ENCODE data around the gene ISCA2.
A peak's percentile ranks its signal among the peaks of the same experiment; 100 is the strongest.
"Not testable (repeated sequence)": the region's sequence is repeated elsewhere in the genome, so short reads cannot be mapped to it uniquely, and the experiment has no call there.

ISCA2 gene, protein sequence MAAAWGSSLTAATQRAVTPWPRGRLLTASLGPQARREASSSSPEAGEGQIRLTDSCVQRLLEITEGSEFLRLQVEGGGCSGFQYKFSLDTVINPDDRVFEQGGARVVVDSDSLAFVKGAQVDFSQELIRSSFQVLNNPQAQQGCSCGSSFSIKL

DNA sequence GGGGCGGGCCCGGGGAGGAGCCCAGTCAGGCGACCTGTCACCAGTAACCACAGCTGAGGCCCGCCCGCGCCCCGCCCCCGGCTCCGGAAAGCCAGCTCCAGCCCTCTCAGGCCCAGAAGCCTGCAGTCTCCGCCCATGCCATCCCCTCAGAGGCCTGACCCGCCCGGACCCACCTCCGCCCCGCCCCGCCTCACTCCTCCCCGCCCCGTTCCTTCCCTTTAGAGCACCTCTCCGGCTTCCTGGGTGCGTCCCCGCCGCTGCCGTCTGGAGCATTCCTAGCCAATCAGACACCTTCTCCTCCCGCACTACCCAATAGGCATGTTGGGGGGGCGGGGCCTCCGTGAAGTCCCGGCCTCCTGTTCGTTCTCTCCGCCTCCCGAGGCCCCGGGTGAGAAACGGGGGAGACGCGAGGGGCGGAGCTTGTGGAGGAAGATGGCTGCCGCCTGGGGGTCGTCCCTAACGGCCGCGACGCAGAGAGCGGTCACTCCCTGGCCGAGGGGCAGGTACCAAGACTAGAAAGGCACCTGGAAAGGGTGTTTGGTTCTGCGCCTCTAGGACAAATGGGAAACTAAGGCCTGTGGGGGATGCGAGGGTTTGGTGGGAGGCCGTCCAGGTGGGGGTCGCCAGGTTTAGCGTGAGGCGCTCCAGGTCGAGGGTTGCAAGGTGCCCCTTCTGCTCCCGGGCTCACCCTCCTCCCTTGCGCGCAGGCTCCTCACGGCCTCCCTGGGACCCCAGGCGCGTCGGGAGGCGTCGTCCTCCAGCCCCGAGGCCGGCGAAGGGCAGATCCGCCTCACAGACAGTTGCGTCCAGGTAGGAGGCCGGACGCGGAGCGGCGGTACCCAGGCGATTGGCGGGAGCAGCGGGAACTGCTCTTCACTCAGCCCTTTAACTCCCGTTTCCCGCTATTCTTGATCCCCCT is at the start of gene ISCA2:
ISCA2 (plus strand) TSS at position 423 of the 919 bp plus-strand sequence; CDS start at position 433, 10 bp downstream.
- DNase-seq: peak; percentile 99 to 100 (median 100)

GRCh38 chr14:74444866-74445265 is 48.7 kb upstream of the ISCA2 start:
- no peak for DNase-seq

DNA sequence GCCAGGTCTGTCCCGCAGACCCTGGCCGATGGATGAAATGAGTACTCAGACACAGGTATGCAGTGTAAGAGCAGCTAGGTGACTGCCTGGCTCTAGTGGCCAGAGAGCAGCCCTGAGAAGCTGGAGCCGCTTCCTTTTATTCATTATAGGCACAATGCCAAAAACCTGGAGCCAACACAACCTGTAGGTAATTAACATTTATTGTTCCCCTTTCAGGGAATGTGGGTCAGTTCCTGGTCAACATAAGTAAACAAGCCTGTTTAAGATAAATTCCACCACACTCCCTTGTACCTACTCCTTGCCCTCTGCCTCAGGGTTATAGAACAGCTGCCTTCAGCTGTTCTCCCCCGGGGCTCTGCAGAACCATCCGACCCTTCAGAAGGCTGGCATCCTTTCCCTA is 39.2 kb upstream of the ISCA2 start:
- DNase-seq: not testable (repeated sequence)

DNA sequence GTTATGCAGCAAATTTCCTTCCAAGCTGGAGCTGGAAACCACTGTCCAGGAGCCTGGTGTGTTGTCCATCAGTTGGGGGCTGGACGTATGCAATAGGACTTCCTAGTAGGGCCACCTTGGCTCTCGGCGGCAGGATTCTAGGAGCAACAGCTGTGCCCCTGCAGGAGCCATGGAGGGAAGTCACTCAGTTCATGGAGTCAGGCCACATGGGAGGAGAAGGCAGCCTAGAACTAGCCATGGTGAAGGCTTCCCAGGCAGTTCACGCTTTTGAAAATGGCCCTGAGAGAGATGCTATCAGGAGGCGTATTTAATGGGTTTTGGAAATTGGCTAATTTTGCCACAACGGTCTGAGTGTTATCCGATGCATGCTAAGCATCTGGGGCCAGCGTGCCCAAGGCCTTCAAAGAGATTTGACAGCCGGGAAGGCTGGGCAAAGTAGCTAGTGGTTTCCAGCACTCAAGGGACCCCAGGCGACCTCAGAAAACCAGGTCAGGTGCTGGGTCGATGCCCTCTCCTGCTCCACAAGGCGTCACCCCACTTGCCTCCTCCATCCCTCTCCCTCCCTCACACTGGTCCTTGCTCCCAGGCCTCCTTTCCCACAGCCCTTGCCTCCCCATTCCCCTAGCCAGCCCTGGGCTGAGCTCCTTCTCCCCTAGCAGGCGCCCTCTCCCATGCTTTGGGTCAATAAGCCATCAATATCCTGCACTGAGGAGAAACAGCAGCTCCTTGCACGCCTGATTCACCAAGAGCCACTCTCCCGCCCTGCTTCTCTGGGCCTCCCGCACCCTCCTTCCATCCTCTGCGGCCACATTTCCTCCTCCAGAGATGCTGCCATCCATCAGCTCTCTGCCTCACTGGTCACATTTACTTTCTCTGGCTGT is 36.6 kb upstream of the ISCA2 start:
- DNase-seq: no peak

DNA sequence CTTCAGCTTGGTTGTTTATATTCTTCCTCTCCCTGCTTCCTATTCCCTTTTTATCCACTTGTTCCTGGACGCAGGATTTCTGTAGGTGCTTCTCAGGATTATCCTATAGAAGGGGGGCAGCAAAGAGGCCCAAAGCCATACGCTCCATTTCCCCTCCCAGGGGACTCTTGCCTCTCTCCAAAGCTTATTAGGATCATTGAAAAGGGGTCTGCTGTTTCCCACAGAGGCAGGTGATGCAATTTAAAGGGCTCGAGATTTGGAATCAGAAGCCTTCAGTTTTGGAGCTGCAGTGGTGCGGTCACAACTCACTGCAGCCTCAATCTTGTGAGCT is 36.0 kb upstream of the ISCA2 start:
- no peak for DNase-seq

DNA sequence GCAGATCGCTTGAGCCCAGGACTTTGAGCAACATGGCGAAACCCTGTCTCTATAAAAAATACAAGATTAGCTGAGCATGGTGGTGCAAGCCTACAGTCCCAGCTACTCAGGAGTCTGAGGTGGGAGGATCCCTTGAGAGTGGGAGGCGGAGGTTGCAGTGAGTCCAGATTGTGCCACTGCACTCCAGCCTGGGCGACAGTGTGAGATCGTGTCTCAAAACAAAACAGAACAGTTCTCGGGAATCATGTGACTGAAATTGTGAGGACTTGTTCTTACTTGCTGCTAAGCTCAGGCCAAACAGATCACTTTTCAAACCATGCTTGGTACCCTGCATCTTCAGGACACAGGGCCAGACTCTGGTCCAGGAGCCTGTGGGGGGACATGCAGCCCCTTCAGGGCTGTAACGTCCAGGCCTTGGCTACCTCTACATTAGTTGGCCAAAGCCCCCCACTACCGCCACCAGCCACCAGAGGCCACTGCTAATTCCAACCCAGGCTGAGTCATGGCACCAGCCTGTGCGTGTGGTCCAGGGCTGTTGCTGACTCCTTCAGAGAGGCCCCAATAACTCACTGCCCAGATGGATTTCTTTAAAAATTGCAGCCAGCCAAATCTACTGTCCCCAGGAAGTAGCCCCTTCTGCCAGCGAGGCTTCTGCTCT is 34.1 kb upstream of the ISCA2 start:
- DNase-seq: peak in 2 of 4 experiments; percentile 9 to 11

DNA sequence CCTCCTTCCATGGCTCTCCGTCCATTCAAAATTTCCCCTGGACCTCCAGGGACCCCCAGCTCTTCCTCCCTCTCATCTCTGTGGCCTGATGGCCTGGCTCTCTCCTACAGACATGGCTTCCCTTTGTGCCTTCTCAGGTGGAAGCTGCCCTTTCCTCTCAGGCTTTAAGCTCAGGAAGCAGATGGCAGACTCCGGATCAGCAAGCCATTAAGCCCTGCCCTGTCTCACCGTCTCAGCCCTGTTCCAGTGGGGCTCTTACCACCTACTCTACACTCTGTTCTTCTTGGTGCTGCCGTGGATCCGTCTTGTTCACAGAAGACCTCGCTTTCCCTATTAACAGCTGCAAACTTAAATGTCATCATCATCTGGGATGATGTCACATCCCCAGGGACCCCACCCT is 33.6 kb upstream of the ISCA2 start:
- no peak for DNase-seq

DNA sequence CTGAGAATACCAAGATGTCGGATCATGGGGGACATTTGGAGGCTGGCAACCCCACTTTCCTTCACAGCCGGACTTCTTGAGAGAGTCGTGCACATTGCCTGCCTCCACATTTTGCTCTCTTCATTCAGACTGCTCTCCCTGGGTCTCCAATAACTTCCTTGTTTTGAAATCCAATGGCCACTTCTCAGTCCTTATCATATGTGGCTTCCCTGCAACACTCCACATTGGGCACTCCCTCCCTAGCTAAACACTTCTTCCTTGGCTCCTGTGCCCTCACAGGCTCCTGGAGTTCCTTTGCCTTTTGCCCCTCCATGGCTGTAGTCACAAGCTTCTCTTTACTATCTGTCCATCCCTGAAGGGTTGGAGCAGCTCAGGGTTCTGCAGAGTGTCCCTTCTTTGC is 30.6 kb upstream of the ISCA2 start:
- DNase-seq: no peak

DNA sequence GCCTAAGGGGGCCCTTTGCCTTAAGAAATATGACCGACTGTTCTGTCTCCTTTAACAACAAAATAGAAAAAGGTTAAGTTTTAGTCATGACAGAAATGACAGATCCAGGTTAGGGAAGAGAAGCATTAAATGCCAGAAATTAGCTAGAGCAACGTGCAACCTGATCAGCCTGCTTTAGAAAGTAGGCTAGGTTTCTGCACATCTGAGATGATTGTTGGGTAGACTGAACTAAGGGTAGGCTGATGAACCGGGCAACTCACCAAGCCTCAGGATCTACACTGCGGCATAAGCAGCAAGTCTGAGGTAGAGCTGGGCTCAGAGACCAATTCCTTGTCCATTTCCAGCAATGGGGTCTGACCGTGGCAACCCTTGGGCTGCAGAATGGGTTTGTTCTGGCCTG is 29.9 kb upstream of the ISCA2 start:
- no peak for DNase-seq

DNA sequence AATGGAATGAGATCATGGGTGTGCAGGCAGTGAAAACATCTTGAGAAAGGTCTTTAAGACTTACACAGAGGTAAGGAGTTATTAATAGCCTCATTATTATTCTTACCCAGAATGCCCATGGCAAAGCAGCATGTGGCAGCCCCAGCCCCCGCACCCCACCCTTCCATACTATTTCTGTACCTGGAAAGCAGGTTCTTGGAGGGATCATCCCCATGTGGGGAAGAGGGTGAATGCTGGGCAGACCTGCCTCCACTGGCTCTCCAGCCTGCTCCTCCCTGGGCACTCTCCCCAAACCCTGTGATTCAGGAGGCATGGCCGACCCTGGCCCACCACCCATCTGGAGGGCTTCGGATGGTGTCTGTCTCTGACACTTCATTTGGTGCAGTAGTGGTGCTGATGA is 28.8 kb upstream of the ISCA2 start:
- DNase-seq: no peak

DNA sequence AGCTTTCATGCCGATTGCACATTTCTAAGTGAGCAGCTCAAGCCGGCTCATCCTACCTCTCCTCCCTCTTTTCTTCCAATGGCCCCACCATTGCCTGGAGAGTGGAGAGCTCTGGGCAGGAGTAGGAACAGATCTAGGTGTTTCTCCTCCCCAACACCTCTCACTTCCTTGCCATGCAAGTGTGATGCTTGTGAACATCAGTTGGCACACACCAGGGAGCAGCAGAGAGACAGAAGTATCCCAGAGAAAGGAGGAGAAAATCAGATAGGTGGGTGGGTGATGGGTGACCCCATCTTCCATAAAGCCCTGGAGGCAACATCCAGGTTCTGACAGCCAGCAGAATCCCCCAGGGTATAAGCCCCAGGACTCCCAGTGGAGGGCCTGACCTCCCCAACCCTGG is 28.2 kb upstream of the ISCA2 start:
- DNase-seq: no peak

- no peak for DNase-seq
Measured at GRCh38 chr14:74468513-74468912, 25.1 kb upstream of the ISCA2 start.

DNA sequence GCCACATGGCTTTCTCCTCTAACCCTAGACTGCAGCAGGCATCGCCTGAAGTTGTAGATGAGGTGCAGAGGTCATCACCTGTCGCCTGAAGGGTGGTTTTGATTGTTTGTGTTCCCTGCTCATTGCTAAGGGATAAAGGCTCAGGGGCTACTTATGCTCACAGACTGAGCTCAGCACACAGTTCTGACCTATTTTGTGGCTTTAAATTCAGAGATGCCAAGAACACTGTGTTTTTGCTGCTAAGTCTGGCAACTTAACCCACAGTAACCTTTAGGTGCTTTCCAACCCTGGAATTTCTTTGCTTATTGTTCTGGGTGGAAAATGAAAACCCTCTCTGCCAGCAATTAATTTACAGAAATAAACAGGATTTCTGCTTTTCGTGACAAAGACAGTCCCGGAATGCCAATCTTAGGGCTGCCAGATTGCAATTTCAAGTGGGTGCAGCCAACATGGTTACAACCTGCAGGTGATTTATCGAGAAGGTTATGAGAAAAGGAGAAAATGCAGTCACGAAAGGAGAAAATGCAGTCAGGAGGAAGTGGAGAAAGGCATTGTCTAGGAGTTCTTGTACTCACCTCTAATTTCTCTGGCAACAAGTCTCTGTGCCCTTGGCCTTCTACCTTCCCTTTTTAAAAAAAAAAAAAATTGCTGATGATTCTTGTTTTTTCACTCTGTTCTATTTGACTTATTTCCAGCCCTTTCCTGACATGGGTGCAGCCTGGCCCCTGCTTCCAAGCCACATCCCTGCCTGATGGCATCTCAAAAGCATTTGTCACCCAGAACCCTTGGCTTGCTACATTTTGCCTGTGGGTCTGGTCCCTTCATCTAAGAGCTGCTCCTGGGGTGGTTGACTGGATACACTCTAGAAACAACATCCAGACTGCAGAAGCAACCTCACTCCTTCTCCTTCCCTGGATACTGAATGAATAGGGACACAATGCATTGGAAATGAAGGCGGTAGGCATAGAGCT is 23.7 kb upstream of the ISCA2 start:
- DNase-seq: no peak

DNA sequence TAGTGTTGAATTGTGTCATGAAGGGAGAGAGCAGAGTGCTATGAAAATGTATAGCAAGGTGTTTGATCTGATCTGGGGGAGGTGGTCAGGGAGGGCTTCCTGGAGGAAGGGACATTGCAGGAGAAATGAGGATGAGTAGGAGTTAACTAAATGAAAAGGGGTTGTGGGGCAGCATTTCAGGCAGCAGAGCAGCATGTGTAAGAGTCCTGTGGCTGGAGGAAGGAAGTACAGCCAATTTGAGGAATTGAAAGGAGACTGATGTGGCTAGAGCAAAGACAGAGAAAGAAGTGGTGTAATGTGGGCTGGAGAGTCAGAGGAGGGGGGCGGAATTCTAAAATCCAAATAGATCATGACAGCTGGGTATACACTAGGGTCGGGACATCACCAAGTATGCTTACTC is 21.0 kb upstream of the ISCA2 start:
- DNase-seq: no peak

GRCh38 chr14:74474376-74474775 is 19.2 kb upstream of the ISCA2 start:
- DNase-seq: no peak

GRCh38 chr14:74475678-74476077 is 17.9 kb upstream of the ISCA2 start:
- DNase-seq: no peak

GRCh38 chr14:74476107-74476506 is 17.5 kb upstream of the ISCA2 start:
- no peak for DNase-seq

DNA sequence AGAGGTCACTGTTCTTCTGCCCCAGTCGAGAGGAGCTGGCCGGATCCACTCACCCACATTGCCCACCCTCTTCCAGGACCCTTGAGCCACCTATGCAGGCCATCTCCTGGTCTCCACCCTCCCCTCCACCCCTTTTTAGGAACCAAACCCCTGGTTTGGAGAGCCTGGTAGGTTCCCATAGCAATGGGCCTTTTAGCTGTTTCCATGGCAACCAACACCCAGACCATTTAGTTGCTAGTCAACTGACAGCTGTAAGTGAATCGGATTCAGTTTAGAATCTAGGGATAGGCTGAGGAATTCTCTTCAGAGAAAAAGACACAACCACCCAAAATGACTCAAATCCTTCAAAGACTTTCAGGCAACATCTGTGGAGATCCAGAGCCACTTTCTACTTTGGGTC is 17.0 kb upstream of the ISCA2 start:
- no peak for DNase-seq

- no peak for DNase-seq
Measured at GRCh38 chr14:74478996-74479635, 14.4 kb upstream of the ISCA2 start.

GRCh38 chr14:74480046-74480445 is 13.5 kb upstream of the ISCA2 start:
- DNase-seq: no peak

DNA sequence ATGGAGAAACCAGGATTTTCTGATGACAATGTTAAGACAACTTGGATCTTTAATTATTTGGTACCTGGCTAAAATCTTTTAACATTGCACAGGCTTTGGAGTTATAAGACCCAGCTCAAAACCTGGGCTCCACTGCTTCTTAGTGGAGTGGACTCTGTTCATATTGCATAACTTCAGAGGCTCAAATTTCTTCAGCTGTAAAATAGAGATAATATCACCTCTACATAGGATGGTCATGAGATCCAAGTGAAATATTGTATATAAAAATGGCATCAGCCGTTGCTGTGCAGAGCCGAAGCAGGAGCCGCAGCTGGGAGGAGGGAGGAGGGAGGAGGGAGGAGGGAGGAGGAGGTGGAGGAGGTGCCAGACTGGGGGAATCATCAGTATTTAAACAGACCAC is 11.0 kb upstream of the ISCA2 start:
- DNase-seq: no peak
